Adrenal gland (tissue), 12 donors: ENCODE measurements around the gene MYO9A. TPM values are rescaled to one million over a fixed set of nuclear protein-coding genes. Genes with fewer than 3 reads are reported as not detected.

ENCODE experiments used
- DNase-seq, 7 donors: peaks; one replicate each; pipeline ENCODE4 v3.0.0-alpha.2; 2019 to 2020
- H3K27ac ChIP-seq, 5 donors: fragments of 200-600 bp; sonication (generic) in 4 of 5; 1 replicate in 3 of 5; 2 replicates in 2 of 5; pipeline versions ENCODE4 v1.5.1 to v1.8.0; 2016 to 2020; ENCODE audit warnings: mild to moderate bottlenecking in 1 of 5
- H3K27me3 ChIP-seq: fragments of 200-600 bp; 2 replicates; pipeline ENCODE4 v1.8.0; 2021
- H3K36me3 ChIP-seq, 2 donors: fragments of 200-600 bp; replicated peaks in 1 of 2; 1 replicate in 1 of 2; 2 replicates in 1 of 2; pipeline versions ENCODE4 v1.5.1 to v1.8.0; 2018 to 2022
- H3K4me1 ChIP-seq, 2 donors: fragments of 200-600 bp; replicated peaks in 1 of 2; 1 replicate in 1 of 2; 2 replicates in 1 of 2; pipeline versions ENCODE4 v1.5.1 to v1.8.0; 2018 to 2021
- H3K4me3 ChIP-seq, 4 donors: fragments of 200-600 bp; sonication (generic) in 3 of 4; one replicate each; pipeline ENCODE4 v1.5.1; 2016 to 2018
- H3K9me3 ChIP-seq, 3 donors: fragments of 200-600 bp; sonication (generic) in 1 of 3; replicated peaks in 1 of 3; 1 replicate in 2 of 3; 2 replicates in 1 of 3; pipeline versions ENCODE4 v1.5.1 to v1.8.0; 2016 to 2021
- POLR2A ChIP-seq, 2 donors: fragments of 450-650 bp; IDR thresholded peaks; one replicate each; pipeline ENCODE4 v1.6.1; 2017; ENCODE audit warnings: antibody characterized with exemption in 2 of 2, mild to moderate bottlenecking in 2 of 2, moderate library complexity in 1 of 2
- WGBS, 4 donors: extraction: QIAGEN DNeasy Blood & Tissue Kit in 2 of 4; methylation state at CpG; one replicate each; pipeline versions ENCODE4 v1.1.5 to v1.1.7; 2013 to 2017; 5-methylcytosine and 5-hydroxymethylcytosine counted together
- intact Hi-C, 2 donors: fragments of 100-400 bp; cut with DNase I; formaldehyde crosslinking; loops; one replicate each; pipeline versions ENCODE4 v1.14.1 to v1.15.0; 2022 to 2023
- polyA plus RNA-seq, 3 donors: library from polyadenylated mRNA; stranded (reverse); fragments of 200-250 nt in 2 of 3; fragments of 350-450 nt in 1 of 3; fragmentation: Illumina TruSeq in 1 of 3; extraction: RNeasy Lipid Tissue Mini Kit (QIAGEN cat#74804) in 1 of 3; gene quantifications; one replicate each; pipeline ENCODE4 v1.2.3, GENCODE V29; 2013 to 2014
- total RNA-seq, 9 donors: library from RNA; depleted of rRNA in 4 of 9; stranded (reverse); fragments of >200 nt in 4 of 9; fragments of 120-200 nt in 1 of 9; fragmentation: NEBNext Ultra II Directional in 1 of 9; extraction: Animal tissue kit (Norgen Biotek cat#: 25700) in 1 of 9; gene quantifications; one replicate each; pipeline versions ENCODE4 v1.1.0 to v1.2.4, GENCODE V29; 2013 to 2023
- TF ChIP-seq, protein P1 (sequence below), 6 experiments: fragments of 450-650 bp in 4 of 6; fragments of 200-600 bp in 2 of 6; sonication (generic) in 1 of 6; IDR thresholded peaks; 1 replicate in 5 of 6; 2 replicates in 1 of 6; pipeline versions ENCODE4 v1.5.1 to v1.8.0; 2016 to 2021; ENCODE audit warnings: antibody characterized with exemption in 6 of 6, mild to moderate bottlenecking in 2 of 6, moderate library complexity in 1 of 6
- donor health status: healthy with polysubstance abuse.
- donor health status: Bipolar disorder and iron deficiency.
- donor health status: DM: yes; HTN: yes; CAD: no.
- donor health status: DM: no; HTN: no; CAD: no.
- donor health status: DM: no; HTN: no; CAD: no.
- donor health status: DM: yes; HTN: yes; CAD: no.

The MYO9A gene
- total and polyA plus RNA-seq, 12 donors, result 3.0 to 34.0 (median 19.8) TPM

DNA sequence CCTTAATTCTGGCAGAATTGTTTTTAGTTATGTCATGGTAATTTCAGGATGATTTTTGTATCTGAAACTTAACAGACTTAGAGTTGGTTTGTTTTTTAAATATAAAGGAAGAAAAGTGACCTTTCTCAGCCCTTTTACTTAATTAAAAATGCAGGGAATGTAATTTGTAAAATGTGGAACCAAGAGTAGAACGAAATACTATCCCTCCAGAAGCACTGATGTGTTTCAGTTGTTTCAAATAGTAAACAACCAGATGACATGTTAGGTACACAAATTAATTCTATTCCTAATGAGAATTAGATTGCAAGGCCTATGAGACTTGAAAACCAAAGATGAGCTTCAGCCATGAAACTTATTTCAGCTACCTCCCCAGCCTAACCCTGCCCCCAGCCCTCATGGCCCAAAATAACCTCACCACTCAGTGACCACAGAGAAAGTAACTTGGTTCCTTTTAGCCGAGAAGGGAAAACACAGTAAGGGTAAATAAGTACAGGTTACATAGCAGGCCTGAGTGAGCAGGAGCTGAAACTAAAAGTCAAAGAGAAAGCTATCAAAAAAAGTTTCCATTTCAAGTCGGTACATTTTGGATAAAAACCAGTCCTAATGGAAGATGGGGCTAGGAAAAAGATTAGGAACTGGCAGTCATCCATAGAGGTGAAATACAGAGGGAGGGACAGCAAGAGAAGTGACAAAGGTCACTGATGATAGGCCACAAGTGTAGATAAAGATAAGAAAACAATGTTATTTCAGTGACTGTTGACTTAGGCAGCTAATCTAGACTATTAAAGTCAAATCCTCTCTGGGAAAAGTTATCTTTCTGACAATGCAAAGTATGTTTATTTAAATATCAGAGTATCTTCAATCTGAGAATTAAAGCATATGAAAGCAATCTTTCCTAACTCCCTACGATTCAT, 23.5 kb upstream of the MYO9A start:
- Histone ChIP-seq H3K27ac (no peak overlapping the region), H3K4me1 (no peaks in the 10 kb centered on the region), H3K9me3 (no peaks in the 10 kb centered on the region), H3K4me3 (no peak overlapping the region), H3K27me3 (no peaks in the 10 kb centered on the region), H3K36me3 (no peaks in the 10 kb centered on the region)
- TF ChIP-seq, protein P1, sequence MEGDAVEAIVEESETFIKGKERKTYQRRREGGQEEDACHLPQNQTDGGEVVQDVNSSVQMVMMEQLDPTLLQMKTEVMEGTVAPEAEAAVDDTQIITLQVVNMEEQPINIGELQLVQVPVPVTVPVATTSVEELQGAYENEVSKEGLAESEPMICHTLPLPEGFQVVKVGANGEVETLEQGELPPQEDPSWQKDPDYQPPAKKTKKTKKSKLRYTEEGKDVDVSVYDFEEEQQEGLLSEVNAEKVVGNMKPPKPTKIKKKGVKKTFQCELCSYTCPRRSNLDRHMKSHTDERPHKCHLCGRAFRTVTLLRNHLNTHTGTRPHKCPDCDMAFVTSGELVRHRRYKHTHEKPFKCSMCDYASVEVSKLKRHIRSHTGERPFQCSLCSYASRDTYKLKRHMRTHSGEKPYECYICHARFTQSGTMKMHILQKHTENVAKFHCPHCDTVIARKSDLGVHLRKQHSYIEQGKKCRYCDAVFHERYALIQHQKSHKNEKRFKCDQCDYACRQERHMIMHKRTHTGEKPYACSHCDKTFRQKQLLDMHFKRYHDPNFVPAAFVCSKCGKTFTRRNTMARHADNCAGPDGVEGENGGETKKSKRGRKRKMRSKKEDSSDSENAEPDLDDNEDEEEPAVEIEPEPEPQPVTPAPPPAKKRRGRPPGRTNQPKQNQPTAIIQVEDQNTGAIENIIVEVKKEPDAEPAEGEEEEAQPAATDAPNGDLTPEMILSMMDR (IDR thresholded peaks at IDR 0.05), result no peak
- TF ChIP-seq POLR2A (IDR thresholded peaks at IDR 0.05), result no peak
- WGBS, 4 donors, result 65 to 69% (median 68%) methylated on average over 4 of the region's 4 CpGs
- intact Hi-C loops, result no loop called here
- no peak for DNase-seq

DNA sequence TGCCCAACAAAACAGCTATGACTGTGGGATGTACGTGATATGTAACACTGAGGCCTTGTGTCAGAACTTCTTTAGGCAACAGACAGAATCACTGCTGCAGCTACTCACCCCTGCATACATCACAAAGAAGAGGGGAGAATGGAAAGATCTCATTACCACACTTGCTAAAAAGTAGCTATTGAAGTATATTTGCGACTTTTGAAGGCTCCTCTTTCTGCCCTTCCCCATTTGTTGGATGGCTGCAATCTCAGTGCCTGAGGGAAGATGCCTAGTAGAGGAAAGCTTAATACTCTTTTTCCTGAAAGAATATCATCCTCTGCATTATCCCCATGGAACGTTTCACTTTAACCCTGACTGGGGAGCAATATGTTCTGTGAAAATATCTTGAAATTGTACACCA, 22.1 kb upstream of the MYO9A start:
- Histone ChIP-seq H3K9me3 (no peaks in the 10 kb centered on the region), H3K27ac (no peak overlapping the region), H3K36me3 (no peaks in the 10 kb centered on the region), H3K4me1 (no peaks in the 10 kb centered on the region), H3K27me3 (no peaks in the 10 kb centered on the region), H3K4me3 (no peak overlapping the region)
- TF ChIP-seq, protein P1 (IDR thresholded peaks at IDR 0.05), result no peak
- TF ChIP-seq POLR2A (IDR thresholded peaks at IDR 0.05), result no peak
- no peak for DNase-seq
- intact Hi-C loops, result no loop called here
- WGBS, 4 donors, result 87 to 95% (median 91%) methylated on average over 3 of the region's 3 CpGs

DNA sequence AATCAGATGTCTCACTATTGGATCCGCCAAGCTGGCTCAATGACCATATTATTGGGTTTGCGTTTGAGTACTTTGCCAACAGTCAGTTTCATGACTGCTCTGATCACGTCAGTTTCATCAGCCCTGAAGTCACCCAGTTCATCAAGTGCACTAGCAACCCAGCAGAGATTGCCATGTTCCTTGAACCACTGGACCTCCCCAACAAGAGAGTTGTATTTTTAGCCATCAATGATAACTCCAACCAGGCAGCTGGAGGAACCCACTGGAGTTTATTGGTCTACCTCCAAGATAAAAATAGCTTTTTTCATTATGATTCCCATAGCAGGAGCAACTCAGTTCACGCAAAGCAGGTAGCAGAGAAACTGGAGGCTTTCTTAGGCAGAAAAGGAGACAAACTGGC, 21.7 kb upstream of the MYO9A start:
- H3K36me3 ChIP-seq, result no peaks in the 10 kb centered on the region
- WGBS, 4 donors, result 94 to 98% (median 97%) methylated on average over 4 of the region's 4 CpGs
- intact Hi-C loops, result no loop called here

More for the DNA sequence above, 21.7 kb upstream of the MYO9A start:
- Histone ChIP-seq H3K27me3 (no peaks in the 10 kb centered on the region), H3K4me3 (no peak overlapping the region), H3K9me3 (no peaks in the 10 kb centered on the region), H3K4me1 (no peaks in the 10 kb centered on the region), H3K27ac (no peak overlapping the region)
- DNase-seq, result no peak
- no peak for TF ChIP-seq POLR2A (IDR thresholded peaks at IDR 0.05)
- TF ChIP-seq, protein P1 (IDR thresholded peaks at IDR 0.05), result no peak
